ENCODE measurements around the gene POC5. TPM values are rescaled to one million over a fixed set of nuclear protein-coding genes. Genes with fewer than 3 reads are reported as not detected.
"Not testable (repeated sequence)": the region's sequence is repeated elsewhere in the genome, so short reads cannot be mapped to it uniquely, and the experiment has no call there.

The POC5 gene
- total RNA-seq, 1 donor from 2014 or later, result 2.7 TPM

GRCh38 chr5:75727931-75728330, 10.7 kb upstream of the POC5 start:
- intact Hi-C loops (cut with micrococcal nuclease), result no loop called here

DNA sequence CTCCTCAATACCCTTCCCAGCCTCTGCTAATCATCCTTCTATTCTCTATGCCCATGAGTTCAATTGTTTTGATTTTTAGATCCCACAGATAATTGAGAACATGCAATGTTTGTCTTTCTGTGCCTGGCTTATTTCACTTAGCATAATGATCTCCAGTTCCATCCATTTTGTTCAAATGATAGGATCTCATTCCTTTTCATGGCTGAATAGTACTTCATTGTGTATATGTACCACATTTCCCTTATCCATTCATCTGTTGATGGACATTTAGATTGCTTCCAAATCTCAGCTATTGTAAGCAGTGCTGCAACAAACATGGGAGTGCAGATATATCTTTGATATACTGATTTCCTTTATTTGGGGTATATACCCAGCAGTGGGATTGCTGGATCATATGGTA, 9.0 kb upstream of the POC5 start:
- DNase-seq; H3K36me3 ChIP-seq; H3K9me3 ChIP-seq (replicated peaks); H3K4me3 ChIP-seq; H3K4me1 ChIP-seq; H3K27me3 ChIP-seq (ENCODE audit: low read depth); intact Hi-C loops (cut with micrococcal nuclease); H3K27ac ChIP-seq (replicated peaks): not testable (repeated sequence)

More at GRCh38 chr5:75727931-75728330, 10.7 kb upstream of the POC5 start:
- TF ChIP-seq, protein P1, sequence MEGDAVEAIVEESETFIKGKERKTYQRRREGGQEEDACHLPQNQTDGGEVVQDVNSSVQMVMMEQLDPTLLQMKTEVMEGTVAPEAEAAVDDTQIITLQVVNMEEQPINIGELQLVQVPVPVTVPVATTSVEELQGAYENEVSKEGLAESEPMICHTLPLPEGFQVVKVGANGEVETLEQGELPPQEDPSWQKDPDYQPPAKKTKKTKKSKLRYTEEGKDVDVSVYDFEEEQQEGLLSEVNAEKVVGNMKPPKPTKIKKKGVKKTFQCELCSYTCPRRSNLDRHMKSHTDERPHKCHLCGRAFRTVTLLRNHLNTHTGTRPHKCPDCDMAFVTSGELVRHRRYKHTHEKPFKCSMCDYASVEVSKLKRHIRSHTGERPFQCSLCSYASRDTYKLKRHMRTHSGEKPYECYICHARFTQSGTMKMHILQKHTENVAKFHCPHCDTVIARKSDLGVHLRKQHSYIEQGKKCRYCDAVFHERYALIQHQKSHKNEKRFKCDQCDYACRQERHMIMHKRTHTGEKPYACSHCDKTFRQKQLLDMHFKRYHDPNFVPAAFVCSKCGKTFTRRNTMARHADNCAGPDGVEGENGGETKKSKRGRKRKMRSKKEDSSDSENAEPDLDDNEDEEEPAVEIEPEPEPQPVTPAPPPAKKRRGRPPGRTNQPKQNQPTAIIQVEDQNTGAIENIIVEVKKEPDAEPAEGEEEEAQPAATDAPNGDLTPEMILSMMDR (IDR thresholded peaks at IDR 0.05; ENCODE audit: borderline replicate concordance), result no peak
- no peak for DNase-seq
- H3K27ac ChIP-seq (replicated peaks), result no peak overlapping the region
- H3K4me1 ChIP-seq, result no peaks in the 10 kb centered on the region
- H3K27me3 ChIP-seq (ENCODE audit: low read depth), result no peaks in the 10 kb centered on the region
- no peak overlapping the region for H3K4me3 ChIP-seq
- no peaks in the 10 kb centered on the region for H3K36me3 ChIP-seq
- no peaks in the 10 kb centered on the region for H3K9me3 ChIP-seq (replicated peaks)

DNA sequence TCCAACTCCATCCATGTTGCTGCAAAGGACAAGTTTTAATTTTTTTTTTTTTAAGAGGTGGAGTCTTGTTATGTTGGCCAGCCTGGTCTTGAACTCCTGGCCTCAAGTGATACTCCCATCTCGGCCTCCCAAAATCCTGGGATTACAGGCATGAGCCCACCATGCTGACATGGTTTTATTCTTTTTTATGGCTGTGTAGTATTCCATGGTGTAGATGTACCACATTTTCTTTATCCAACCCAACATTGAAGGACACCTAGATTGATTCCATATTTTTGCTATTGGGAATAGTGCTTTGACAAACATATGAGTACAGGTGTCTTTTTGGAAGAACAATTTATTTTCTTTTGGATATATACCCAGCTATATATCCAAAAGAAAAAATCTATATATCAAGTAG, 6.1 kb upstream of the POC5 start:
- intact Hi-C loops (cut with micrococcal nuclease), result no loop called here
- Histone ChIP-seq H3K36me3 (no peaks in the 10 kb centered on the region), H3K27ac (replicated peaks) (no peak overlapping the region), H3K4me3 (no peak overlapping the region), H3K4me1 (no peaks in the 10 kb centered on the region), H3K9me3 (replicated peaks) (no peaks in the 10 kb centered on the region), H3K27me3 (ENCODE audit: low read depth) (no peaks in the 10 kb centered on the region)
- TF ChIP-seq, protein P1 (IDR thresholded peaks at IDR 0.05; ENCODE audit: borderline replicate concordance), result no peak
- DNase-seq, result no peak

- no peak overlapping the region for H3K27ac ChIP-seq (replicated peaks)
- intact Hi-C loops (cut with micrococcal nuclease), result no loop called here
- no peak for DNase-seq
These were observed 4.3 kb upstream of the POC5 start for GRCh38 chr5:75721573-75721972.

GRCh38 chr5:75720882-75721281, 3.6 kb upstream of the POC5 start:
- intact Hi-C loops (cut with micrococcal nuclease), result no loop called here
- Histone ChIP-seq H3K27me3 (ENCODE audit: low read depth) (no peaks in the 10 kb centered on the region), H3K4me1 (peaks cover 14% of the 10 kb centered on the region), H3K9me3 (replicated peaks) (no peaks in the 10 kb centered on the region), H3K36me3 (no peaks in the 10 kb centered on the region), H3K4me3 (no peak overlapping the region), H3K27ac (replicated peaks) (no peak overlapping the region)
- TF ChIP-seq, protein P1 (IDR thresholded peaks at IDR 0.05; ENCODE audit: borderline replicate concordance), result no peak
- no peak for DNase-seq

More at GRCh38 chr5:75721573-75721972, 4.3 kb upstream of the POC5 start:
- no peaks in the 10 kb centered on the region for H3K27me3 ChIP-seq (ENCODE audit: low read depth)
- H3K9me3 ChIP-seq (replicated peaks), result no peaks in the 10 kb centered on the region
- H3K36me3 ChIP-seq, result no peaks in the 10 kb centered on the region
- H3K4me3 ChIP-seq, result no peak overlapping the region
- H3K4me1 ChIP-seq, result peaks cover 7% of the 10 kb centered on the region
- TF ChIP-seq, protein P1 (IDR thresholded peaks at IDR 0.05; ENCODE audit: borderline replicate concordance), result no peak

- H3K27ac ChIP-seq (replicated peaks), result peak overlapping the region; percentile 91
- H3K27me3 ChIP-seq (ENCODE audit: low read depth), result no peaks in the 10 kb centered on the region
- H3K9me3 ChIP-seq (replicated peaks), result no peaks in the 10 kb centered on the region
- H3K36me3 ChIP-seq, result peaks cover 4% of the 10 kb centered on the region
- peak overlapping the region; percentile 95 for H3K4me3 ChIP-seq
- intact Hi-C loops (cut with micrococcal nuclease), result no loop called here
- H3K4me1 ChIP-seq, result peaks cover 18% of the 10 kb centered on the region
- TF ChIP-seq, protein P1 (IDR thresholded peaks at IDR 0.05; ENCODE audit: borderline replicate concordance), result no peak
- no peak for DNase-seq
These were observed 539 bp downstream of the POC5 start for GRCh38 chr5:75716715-75717081.

Data from left ventricle myocardium inferior (tissue), 1 donor.